SH-SY5Y (cell line): ENCODE data around the gene ABCB1.

ENCODE experiments used
- GATA2 ChIP-seq: IDR thresholded peaks from 2 replicates; pipeline ENCODE4 v1.6.1; 2011; ENCODE audit warnings: mild to moderate bottlenecking, low read depth, low read length
- GATA3 ChIP-seq: IDR thresholded peaks from 2 replicates; pipeline ENCODE4 v1.6.1; 2011; ENCODE audit warnings: low read depth, mild to moderate bottlenecking, low read length, moderate library complexity

- TF ChIP-seq GATA2 = no peak
- TF ChIP-seq GATA3 = no peak
Measured at GRCh38 chr7:87574630-87575029, 26.1 kb downstream of the ABCB1 start.
